ENCODE data around the gene FBLIM1.

DNA sequence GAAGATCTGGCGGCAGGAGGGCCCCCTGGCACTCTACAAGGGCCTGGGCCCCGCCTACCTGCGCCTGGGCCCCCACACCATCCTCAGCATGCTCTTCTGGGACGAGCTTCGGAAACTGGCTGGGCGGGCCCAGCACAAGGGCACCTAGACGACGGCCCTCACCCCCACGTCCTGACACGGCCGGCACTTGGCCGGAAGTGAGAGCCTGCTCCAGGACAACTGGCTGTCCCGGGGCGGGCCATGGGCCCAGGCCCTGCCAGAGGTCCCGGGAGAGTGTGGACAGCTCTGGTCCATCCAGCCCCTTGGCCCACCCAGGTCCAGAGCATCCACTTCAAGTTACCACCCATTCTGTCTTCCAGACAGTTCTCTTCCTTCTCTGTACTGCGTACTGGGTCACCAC lies 19.3 kb upstream of the FBLIM1 start:
- no peak for TF ChIP-seq CTCF (IDR thresholded peaks at IDR 0.05)
- TF ChIP-seq POLR2A (IDR thresholded peaks at IDR 0.05): no peak

Measured in Peyer's patch (tissue), 4 donors.